HCT116 (cell line): Measurements from ENCODE around the gene ELF2. TPM values are rescaled to one million over a fixed set of nuclear protein-coding genes. Genes with fewer than 3 reads are reported as not detected.

Source experiments
- ATAC-seq: fragments of 200-7000 bp; cut with Tn5 transposase; 2 replicates; pipeline ENCODE4 v1.9.1; 2020; ENCODE audit warnings: mild to moderate bottlenecking, moderate library complexity
- BruUV-seq: library from RNA; stranded (reverse); fragments of 400-500 nt; replicated peaks from 2 replicates; lab custom pipeline; 2021; lab: Mats Ljungman, UMichigan
- CTCF ChIA-PET: fragments of 300-600 bp; sonication (Branson Sonifier 250); formaldehyde crosslinking; loops from one replicate; lab custom pipeline; 2021; ENCODE audit warnings: antibody characterized with exemption; lab: Charles Lee
- POLR2A ChIA-PET: fragments of 300-600, 350-600 bp; sonication (Branson Sonifier 250); formaldehyde crosslinking; loops from one replicate; lab custom pipeline; 2021; ENCODE audit warnings: antibody characterized with exemption; lab: Charles Lee
- RAD21 ChIA-PET, 2 experiments: fragments of 300-600 bp; sonication (Branson Sonifier 250); formaldehyde crosslinking; loops; one replicate each; lab custom pipeline; 2023; ENCODE audit warnings: low total read pairs in 2 of 2; ENCODE audit not compliant: uncharacterized antibody in 2 of 2, unreplicated experiment in 2 of 2, low non-redundant PET in 1 of 2; lab: Charles Lee
- DNase-seq: peaks from one replicate; pipeline ENCODE4 v3.0.0-alpha.2; 2010; ENCODE audit warnings: low read depth, low spot score
- H2AFZ ChIP-seq: fragments of 200-600 bp; shearing (Covaris generic), sonication (generic); 2 replicates; pipeline ENCODE4 v1.6.1; 2017; ENCODE audit warnings: low read depth, mixed run types, mixed read lengths, antibody characterized with exemption, low read length; ENCODE audit not compliant: poor library complexity, severe bottlenecking
- H3K27ac ChIP-seq: 2 replicates; pipeline ENCODE4 v1.5.1; 2012; ENCODE audit warnings: low read depth, low read length
- H3K27me3 ChIP-seq: fragments of 200-600 bp; sonication (generic); 2 replicates; pipeline ENCODE4 v1.6.1; 2016; ENCODE audit warnings: mixed run types, low read length, mixed read lengths; ENCODE audit not compliant: insufficient read depth
- H3K36me3 ChIP-seq, 2 experiments: fragments of 200-500 bp in 1 of 2; fragments of 200-600 bp in 1 of 2; sonication (Bioruptor generic) in 1 of 2; sonication (generic) in 1 of 2; 2 replicates each; pipeline versions ENCODE4 v1.5.1 to v1.6.1; 2014 to 2016; ENCODE audit warnings: low read length in 2 of 2, inconsistent platforms in 1 of 2, mixed read lengths in 1 of 2, mixed run types in 1 of 2; ENCODE audit not compliant: insufficient read depth in 2 of 2, control insufficient read depth in 1 of 2
- H3K4me1 ChIP-seq, 2 experiments: fragments of 200-600 bp in 1 of 2; sonication (generic) in 1 of 2; 2 replicates each; pipeline versions ENCODE4 v1.5.1 to v1.6.1; 2012 to 2017; ENCODE audit warnings: low read length in 2 of 2, inconsistent platforms in 1 of 2, mild to moderate bottlenecking in 1 of 2, mixed read lengths in 1 of 2, mixed run types in 1 of 2, moderate library complexity in 1 of 2; ENCODE audit not compliant: insufficient read depth in 2 of 2, control insufficient read depth in 1 of 2
- H3K4me2 ChIP-seq: fragments of 200-600 bp; sonication (generic); 2 replicates; pipeline ENCODE4 v1.6.1; 2017; ENCODE audit warnings: mixed run types, low read length, mixed read lengths
- H3K4me3 ChIP-seq, 2 experiments: fragments of 200-600 bp in 1 of 2; sonication (generic) in 1 of 2; replicated peaks in 1 of 2; 2 replicates each; pipeline ENCODE4 v1.5.1; 2011 to 2016; ENCODE audit warnings: low read length in 2 of 2, control low read depth in 1 of 2, low read depth in 1 of 2, mild to moderate bottlenecking in 1 of 2, mixed read lengths in 1 of 2, mixed run types in 1 of 2
- H3K79me2 ChIP-seq: fragments of 200-600 bp; sonication (generic); 2 replicates; pipeline ENCODE4 v1.6.1; 2017; ENCODE audit warnings: mild to moderate bottlenecking, mixed run types, low read length, moderate library complexity, mixed read lengths; ENCODE audit not compliant: insufficient read depth
- H3K9ac ChIP-seq: fragments of 200-600 bp; sonication (generic); 2 replicates; pipeline ENCODE4 v1.6.1; 2016; ENCODE audit warnings: low read length, mixed read lengths
- H3K9me2 ChIP-seq: fragments of 200-600 bp; sonication (generic), shearing (Covaris generic); 2 replicates; pipeline ENCODE4 v1.6.1; 2017; ENCODE audit warnings: mixed run types, mild to moderate bottlenecking, moderate library complexity; ENCODE audit not compliant: insufficient read depth
- H3K9me3 ChIP-seq, 2 experiments: fragments of 200-500 bp in 1 of 2; fragments of 200-600 bp in 1 of 2; sonication (Bioruptor generic) in 1 of 2; sonication (generic) in 1 of 2; 2 replicates each; pipeline ENCODE4 v1.6.1; 2014 to 2017; ENCODE audit warnings: low read length in 2 of 2, mixed read lengths in 2 of 2, inconsistent platforms in 1 of 2, low read depth in 1 of 2, mild to moderate bottlenecking in 1 of 2, mixed run types in 1 of 2, moderate library complexity in 1 of 2; ENCODE audit not compliant: control insufficient read depth in 1 of 2, insufficient read depth in 1 of 2
- H4K20me1 ChIP-seq: fragments of 200-600 bp; sonication (generic), shearing (Covaris generic); 2 replicates; pipeline ENCODE4 v1.6.1; 2017; ENCODE audit warnings: mixed run types, mild to moderate bottlenecking, moderate library complexity; ENCODE audit not compliant: insufficient read depth
- CBX3 ChIP-seq: IDR thresholded peaks from 2 replicates; pipeline ENCODE4 v1.6.1; 2012; ENCODE audit warnings: low read depth
- CEBPB ChIP-seq: IDR thresholded peaks from 2 replicates; pipeline ENCODE4 v1.6.1; 2012; ENCODE audit warnings: low read depth
- EGR1 ChIP-seq: IDR thresholded peaks from 2 replicates; pipeline ENCODE4 v1.6.1; 2012; ENCODE audit warnings: low read depth
- ELF1 ChIP-seq: IDR thresholded peaks from 2 replicates; pipeline ENCODE4 v1.6.1; 2012; ENCODE audit warnings: low read depth, borderline replicate concordance
- EZH2 ChIP-seq: fragments of 200-600 bp; sonication (generic); IDR thresholded peaks from 2 replicates; pipeline ENCODE4 v1.6.1; 2017; ENCODE audit warnings: antibody characterized with exemption, mixed run types
- EZH2phosphoT487 ChIP-seq: fragments of 200-600 bp; IDR thresholded peaks from 2 replicates; pipeline ENCODE4 v1.6.1; 2018; ENCODE audit warnings: antibody characterized with exemption, borderline replicate concordance
- FOSL1 ChIP-seq: IDR thresholded peaks from 2 replicates; pipeline ENCODE4 v1.6.1; 2012; ENCODE audit warnings: low read depth
- JUND ChIP-seq: IDR thresholded peaks from 2 replicates; pipeline ENCODE4 v1.6.1; 2012
- POLR2A ChIP-seq: IDR thresholded peaks from 2 replicates; pipeline ENCODE4 v1.7.0; 2011; ENCODE audit warnings: borderline replicate concordance; ENCODE audit not compliant: insufficient read depth, insufficient read length; ENCODE audit errors: extremely low read depth
- POLR2AphosphoS5 ChIP-seq: IDR thresholded peaks from 2 replicates; pipeline ENCODE4 v1.6.1; 2011; ENCODE audit warnings: mild to moderate bottlenecking, low read depth, low read length, moderate library complexity
- RAD21 ChIP-seq: IDR thresholded peaks from 2 replicates; pipeline ENCODE4 v1.6.1; 2012; ENCODE audit warnings: low read depth, mild to moderate bottlenecking
- REST ChIP-seq: IDR thresholded peaks from 2 replicates; pipeline ENCODE4 v1.6.1; 2012; ENCODE audit warnings: low read depth
- SIN3A ChIP-seq: IDR thresholded peaks from 2 replicates; pipeline ENCODE4 v1.6.1; 2012; ENCODE audit warnings: low read depth
- SP1 ChIP-seq: IDR thresholded peaks from 2 replicates; pipeline ENCODE4 v1.6.1; 2012; ENCODE audit warnings: low read depth
- SRF ChIP-seq: IDR thresholded peaks from 2 replicates; pipeline ENCODE4 v1.6.1; 2012; ENCODE audit warnings: low read depth
- YY1 ChIP-seq: IDR thresholded peaks from 2 replicates; pipeline ENCODE4 v1.6.1; 2011; ENCODE audit warnings: low read length, low read depth, moderate library complexity, mild to moderate bottlenecking; ENCODE audit not compliant: insufficient replicate concordance; ENCODE audit errors: extremely low read depth
- ZFX ChIP-seq: fragments of 450-650 bp; IDR thresholded peaks from 2 replicates; pipeline ENCODE4 v1.6.1; 2017
- ZNF274 ChIP-seq: fragments of 200-500 bp; sonication (Bioruptor generic); IDR thresholded peaks from 2 replicates; pipeline ENCODE4 v1.6.1; 2014; ENCODE audit warnings: mild to moderate bottlenecking, low read depth, low read length, inconsistent platforms
- intact Hi-C: fragments of 100-400 bp; cut with micrococcal nuclease; formaldehyde crosslinking; loops from 2 replicates; pipeline ENCODE4 v1.10.0; 2022
- total RNA-seq: library from RNA; stranded (reverse); gene quantifications from one replicate; pipeline ENCODE4 v1.2.1, GENCODE V29; 2021; ENCODE audit not compliant: unreplicated experiment
- TF ChIP-seq, protein P1 (sequence below): IDR thresholded peaks from 2 replicates; pipeline ENCODE4 v1.6.1; 2011; ENCODE audit warnings: mild to moderate bottlenecking, low read length, moderate library complexity; ENCODE audit not compliant: insufficient replicate concordance; ENCODE audit errors: extremely low read depth
- TF ChIP-seq, protein P2 (sequence below): IDR thresholded peaks from 2 replicates; pipeline ENCODE4 v1.6.1; 2012

Gene ELF2
- total RNA-seq, 1 experiment from 2014 or later = 28.2 TPM

GRCh38 chr4:139054791-139055505, 122.1 kb downstream of the ELF2 start:
- Histone ChIP-seq H3K9me3 (no peaks in the 10 kb centered on the region), H3K27ac (no peak overlapping the region), H3K9ac (no peak overlapping the region), H3K4me2 (no peak overlapping the region), H3K4me1 (peaks cover 0 to 13% of the 10 kb centered on the region in 2 experiments; a peak in 2 of 4 replicates), H3K4me3 (no peak overlapping the region), H2AFZ (no peak overlapping the region), H4K20me1 (peaks cover 9% of the 10 kb centered on the region), H3K79me2 (peaks cover 31% of the 10 kb centered on the region), H3K9me2 (no peaks in the 10 kb centered on the region), H3K36me3 (peaks cover 10 to 17% of the 10 kb centered on the region in 2 experiments; a peak in 1 of 4 replicates), H3K27me3 (no peaks in the 10 kb centered on the region)
- ChIA-PET RAD21 (no interaction called here), CTCF (no interaction called here), POLR2A (interaction anchor here (1.1 kb wide), 1 partner anchor 41 kb away, joined by 3 read pairs; no protein-coding TSS in a partner anchor)
- no peak for DNase-seq
- intact Hi-C loops = no loop called here
- ATAC-seq = peak; percentile 40; the same call in 1 of the 2 replicates
- TF ChIP-seq EZH2phosphoT487 (no peak), ZFX (no peak), REST (no peak), EZH2 (no peak), FOSL1 (no peak), JUND (no peak), RAD21 (no peak), POLR2A (no peak), ELF1 (no peak), SIN3A (no peak), SRF (no peak), POLR2AphosphoS5 (no peak), ZNF274 (no peak), YY1 (no peak), CEBPB (no peak), EGR1 (no peak), SP1 (no peak), CBX3 (no peak)
- TF ChIP-seq, protein P1, sequence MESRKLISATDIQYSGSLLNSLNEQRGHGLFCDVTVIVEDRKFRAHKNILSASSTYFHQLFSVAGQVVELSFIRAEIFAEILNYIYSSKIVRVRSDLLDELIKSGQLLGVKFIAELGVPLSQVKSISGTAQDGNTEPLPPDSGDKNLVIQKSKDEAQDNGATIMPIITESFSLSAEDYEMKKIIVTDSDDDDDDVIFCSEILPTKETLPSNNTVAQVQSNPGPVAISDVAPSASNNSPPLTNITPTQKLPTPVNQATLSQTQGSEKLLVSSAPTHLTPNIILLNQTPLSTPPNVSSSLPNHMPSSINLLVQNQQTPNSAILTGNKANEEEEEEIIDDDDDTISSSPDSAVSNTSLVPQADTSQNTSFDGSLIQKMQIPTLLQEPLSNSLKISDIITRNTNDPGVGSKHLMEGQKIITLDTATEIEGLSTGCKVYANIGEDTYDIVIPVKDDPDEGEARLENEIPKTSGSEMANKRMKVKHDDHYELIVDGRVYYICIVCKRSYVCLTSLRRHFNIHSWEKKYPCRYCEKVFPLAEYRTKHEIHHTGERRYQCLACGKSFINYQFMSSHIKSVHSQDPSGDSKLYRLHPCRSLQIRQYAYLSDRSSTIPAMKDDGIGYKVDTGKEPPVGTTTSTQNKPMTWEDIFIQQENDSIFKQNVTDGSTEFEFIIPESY = no peak
- TF ChIP-seq, protein P2, sequence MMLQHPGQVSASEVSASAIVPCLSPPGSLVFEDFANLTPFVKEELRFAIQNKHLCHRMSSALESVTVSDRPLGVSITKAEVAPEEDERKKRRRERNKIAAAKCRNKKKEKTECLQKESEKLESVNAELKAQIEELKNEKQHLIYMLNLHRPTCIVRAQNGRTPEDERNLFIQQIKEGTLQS = no peak
- no TSS peak for BruUV-seq
